ENCODE data around the gene ZBTB32.
A peak's percentile ranks its signal among the peaks of the same experiment; 100 is the strongest.

Gene ZBTB32

GRCh38 chr19:35740423-35741202 is 36.3 kb downstream of the ZBTB32 start:
- peak overlapping the region; percentile 87 for H3K27ac ChIP-seq
- TF ChIP-seq CTCF (conservative IDR thresholded peaks at IDR 0.05; ENCODE audit: low read depth), result no peak
- CTCF ChIA-PET, result interaction anchor here (0.8 kb wide), 1 partner anchor 18 kb away, joined by 3 read pairs; no protein-coding TSS in a partner anchor

GRCh38 chr19:35741203-35741515 is 36.8 kb downstream of the ZBTB32 start:
- TF ChIP-seq CTCF (conservative IDR thresholded peaks at IDR 0.05; ENCODE audit: low read depth), result no peak; the same call in 1 of the 2 replicates
- CTCF ChIA-PET, result interaction anchor here (0.8 kb wide), 1 partner anchor 18 kb away, joined by 3 read pairs; no protein-coding TSS in a partner anchor
- no peak for DNase-seq (ENCODE audit: low spot score)
- peak overlapping the region; percentile 87 for H3K27ac ChIP-seq
- POLR2A ChIA-PET (ENCODE audit: low non-redundant PET), result interaction anchor here (1.4 kb wide), 1 partner anchor 22 kb away, joined by 4 read pairs; no protein-coding TSS in a partner anchor

More at GRCh38 chr19:35740423-35741202, 36.3 kb downstream of the ZBTB32 start:
- peak; percentile 99 for DNase-seq (ENCODE audit: low spot score)
- POLR2A ChIA-PET (ENCODE audit: low non-redundant PET), result interaction anchor here (1.4 kb wide), 1 partner anchor 22 kb away, joined by 4 read pairs; no protein-coding TSS in a partner anchor

GRCh38 chr19:35742121-35742724 is 37.9 kb downstream of the ZBTB32 start, which contains the start of gene IGFLR1:
IGFLR1 (minus strand) TSS chr19:35742452; CDS start chr19:35741180, 1,272 bp downstream.
- POLR2A ChIA-PET (ENCODE audit: low non-redundant PET), result no interaction called here
- peak within 1 kb of the TSS; percentile 87 for H3K27ac ChIP-seq
- DNase-seq (ENCODE audit: low spot score), result no peak
- CTCF ChIA-PET, result interaction anchor here (0.7 kb wide), 1 partner anchor 14 kb away, joined by 3 read pairs; no protein-coding TSS in a partner anchor
- no peak for TF ChIP-seq CTCF (conservative IDR thresholded peaks at IDR 0.05; ENCODE audit: low read depth)

- CTCF ChIA-PET, result interaction anchor here (0.6 kb wide), 1 partner anchor 49 kb away, joined by 3 read pairs; no protein-coding TSS in a partner anchor
- no peak for DNase-seq (ENCODE audit: low spot score)
- POLR2A ChIA-PET (ENCODE audit: low non-redundant PET), result interaction anchor here (0.6 kb wide), 1 partner anchor 12 kb away, joined by 6 read pairs; no protein-coding TSS in a partner anchor
- peak overlapping the region; percentile 98 for H3K27ac ChIP-seq
- no peak for TF ChIP-seq CTCF (conservative IDR thresholded peaks at IDR 0.05; ENCODE audit: low read depth)
Measured at GRCh38 chr19:35743640-35744429, 39.5 kb downstream of the ZBTB32 start.

GRCh38 chr19:35744430-35745327 is 40.3 kb downstream of the ZBTB32 start:
- POLR2A ChIA-PET (ENCODE audit: low non-redundant PET), result interaction anchor here (0.6 kb wide), 3 partner anchors 12 to 128 kb away, joined by 4 to 6 read pairs (median 4); partner anchors contain the start of gene UPK1A
- peak; percentile 92 for DNase-seq (ENCODE audit: low spot score)
- CTCF ChIA-PET, result interaction anchor here (0.6 kb wide), 1 partner anchor 50 kb away, joined by 3 read pairs; no protein-coding TSS in a partner anchor
- peak overlapping the region; percentile 98 for H3K27ac ChIP-seq
- peak; percentile 33 for TF ChIP-seq CTCF (conservative IDR thresholded peaks at IDR 0.05; ENCODE audit: low read depth)

Data from RWPE1 (cell line).